HG03432 (cell line): ENCODE results near the gene RND2.

ENCODE experiments used
- ATAC-seq: cut with Tn5 transposase; IDR thresholded peaks from one replicate; pipeline ENCODE4 v1.9.1; 2021; ENCODE audit warnings: mild to moderate bottlenecking, moderate library complexity; ENCODE audit not compliant: unreplicated experiment

Gene RND2

DNA sequence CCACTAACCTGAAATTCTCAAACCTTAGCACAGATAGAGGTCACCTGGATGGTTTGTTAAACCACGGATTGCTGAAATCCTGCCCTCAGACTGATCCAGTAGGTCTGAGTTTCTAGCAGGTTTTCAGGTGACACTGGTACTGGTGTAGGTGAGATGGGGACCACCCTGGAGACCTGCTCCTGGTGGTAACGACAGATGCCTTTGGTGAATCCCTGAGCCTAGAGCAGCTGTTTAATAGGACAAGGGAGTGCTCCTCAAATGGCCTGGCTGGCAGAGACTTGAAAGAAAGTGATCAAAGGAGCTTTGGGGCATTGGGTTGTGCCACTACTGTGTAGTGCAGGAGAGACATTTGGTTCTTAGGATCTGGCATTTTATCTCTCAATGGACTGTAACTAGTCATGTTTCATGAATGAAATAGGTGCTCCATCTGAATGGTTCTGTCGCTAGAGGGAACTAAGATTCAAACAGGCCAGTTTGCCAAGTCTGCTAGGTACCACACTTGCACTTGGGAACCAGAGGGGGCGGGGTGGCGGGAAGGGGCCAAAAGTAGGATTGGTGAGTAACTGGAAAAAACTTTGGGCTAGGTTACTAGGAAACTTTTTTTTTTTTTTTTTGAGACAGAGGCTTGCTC, 21.4 kb upstream of the RND2 start:
- ATAC-seq: no peak

DNA sequence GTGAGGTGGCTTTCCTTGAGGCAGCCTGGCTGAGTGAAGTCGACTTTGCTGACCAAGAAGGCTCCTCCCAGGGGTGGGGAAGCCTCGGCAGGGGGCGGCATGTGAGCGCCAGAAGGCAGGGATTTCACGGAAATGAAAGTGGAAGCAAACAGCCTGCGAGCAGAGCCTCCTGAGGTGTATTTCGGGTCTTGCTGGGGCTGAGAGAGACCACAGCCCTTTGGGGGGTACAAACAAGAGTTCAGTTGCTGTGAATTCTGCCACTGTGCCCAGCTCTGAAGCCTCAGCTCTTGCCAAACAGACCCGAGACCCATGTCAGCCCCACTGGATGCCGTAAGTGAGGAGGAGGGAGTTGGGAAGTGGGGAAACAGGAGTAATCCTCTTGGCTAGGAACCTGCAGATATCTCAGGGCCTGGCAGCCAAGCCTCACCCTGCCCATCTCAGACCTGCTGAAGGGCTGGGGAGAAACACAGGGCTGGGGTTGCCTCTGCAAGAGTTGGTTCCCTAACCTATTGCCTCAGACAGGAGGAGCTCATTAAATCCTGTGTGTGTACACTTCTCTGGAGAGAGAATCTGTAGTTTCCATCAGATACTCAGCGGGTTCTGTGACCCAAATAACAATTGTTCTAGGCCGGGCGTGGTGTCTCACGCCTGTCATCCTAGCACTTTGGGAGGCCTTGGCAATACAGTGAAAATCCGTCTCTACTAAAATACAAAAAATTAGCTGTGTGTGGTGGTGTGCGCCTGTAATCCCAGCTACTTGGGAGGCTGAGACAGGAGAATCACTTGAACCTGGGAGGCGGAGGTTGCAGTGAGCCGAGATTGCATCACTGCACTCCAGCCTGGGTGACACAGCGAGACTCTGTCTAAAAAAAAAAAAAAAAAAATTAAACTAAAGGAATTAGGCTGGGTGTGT, 18.1 kb upstream of the RND2 start, which contains the start of gene IFI35:
Gene IFI35, plus strand, starts transcription at position 146 of the 913 bp plus-strand sequence. Its CDS starts 164 bp downstream, at position 310.
- ATAC-seq: peak; percentile 84

DNA sequence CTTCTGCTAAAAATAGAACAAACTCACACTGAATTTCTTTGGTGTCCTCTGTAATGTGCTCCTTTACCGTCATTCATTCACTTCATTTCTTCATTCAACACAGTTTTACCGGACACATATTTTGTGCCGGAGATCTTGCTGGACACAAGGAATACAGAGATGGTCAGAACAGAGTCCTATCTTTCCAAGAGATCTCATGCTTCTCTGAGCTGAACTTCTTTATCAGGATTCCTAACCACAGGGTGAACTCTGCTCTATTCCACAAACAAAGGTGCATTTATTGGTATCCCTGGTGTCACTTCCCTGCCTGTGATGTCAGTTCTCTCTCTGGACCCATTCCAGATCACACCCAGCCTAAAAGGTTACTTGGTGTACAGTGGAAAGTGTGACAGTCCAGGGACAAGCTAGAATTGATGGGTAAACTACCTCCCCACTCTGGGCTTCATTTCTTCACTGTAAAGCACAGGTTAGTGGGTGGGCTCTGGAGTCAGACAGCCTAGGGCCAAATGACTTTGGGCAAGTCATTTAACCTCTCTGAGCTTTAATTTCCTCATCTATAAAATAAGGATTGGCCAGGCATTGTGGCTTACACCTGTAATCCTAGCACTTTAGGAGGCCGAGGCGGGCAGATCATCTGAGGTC, 14.2 kb upstream of the RND2 start:
- ATAC-seq: no peak

DNA sequence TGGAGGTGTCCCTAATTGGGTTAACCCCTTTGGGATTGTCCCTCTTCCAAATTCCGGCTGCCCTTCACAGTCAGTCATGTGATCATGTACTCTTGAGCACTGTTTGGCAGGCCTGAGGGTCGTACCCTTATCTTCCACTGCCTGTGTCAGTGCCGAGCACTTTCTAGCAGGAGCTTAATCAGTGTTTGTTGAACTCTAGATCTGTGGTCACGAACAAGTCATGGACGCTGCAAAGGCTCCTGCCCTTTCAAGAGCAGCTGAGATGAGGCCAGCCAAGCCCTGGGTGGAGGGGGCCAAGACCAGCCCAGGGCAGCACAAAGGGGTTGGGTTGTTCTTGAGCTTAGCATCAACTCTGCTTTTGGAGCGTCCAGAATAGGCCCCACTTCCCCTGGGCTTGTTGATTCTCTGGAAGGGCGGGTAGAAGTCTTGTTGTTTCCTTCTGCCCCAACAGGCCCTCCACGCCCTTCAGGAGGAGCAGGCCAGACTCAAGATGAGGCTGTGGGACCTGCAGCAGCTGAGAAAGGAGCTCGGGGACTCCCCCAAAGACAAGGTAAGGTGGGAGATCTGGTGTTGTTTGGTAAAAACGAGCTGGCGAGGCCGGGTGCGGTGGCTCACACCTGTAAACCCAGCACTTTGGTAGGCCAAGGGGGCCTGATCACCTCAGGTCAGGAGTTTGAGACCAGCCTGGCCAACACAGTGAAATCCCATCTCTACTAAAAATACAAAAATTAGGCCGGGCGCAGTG, 13.1 kb upstream of the RND2 start:
- ATAC-seq: no peak

DNA sequence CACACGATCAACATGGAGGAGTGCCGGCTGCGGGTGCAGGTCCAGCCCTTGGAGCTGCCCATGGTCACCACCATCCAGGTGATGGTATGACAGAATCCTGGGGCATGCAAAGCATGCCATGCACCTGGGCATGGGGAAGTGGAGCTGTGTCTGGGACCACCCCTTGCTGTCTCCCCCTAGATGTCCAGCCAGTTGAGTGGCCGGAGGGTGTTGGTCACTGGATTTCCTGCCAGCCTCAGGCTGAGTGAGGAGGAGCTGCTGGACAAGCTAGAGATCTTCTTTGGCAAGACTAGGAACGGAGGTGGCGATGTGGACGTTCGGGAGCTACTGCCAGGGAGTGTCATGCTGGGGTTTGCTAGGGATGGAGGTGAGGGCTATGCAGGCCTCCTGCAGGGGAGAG, 11.7 kb upstream of the RND2 start:
- ATAC-seq: no peak

DNA sequence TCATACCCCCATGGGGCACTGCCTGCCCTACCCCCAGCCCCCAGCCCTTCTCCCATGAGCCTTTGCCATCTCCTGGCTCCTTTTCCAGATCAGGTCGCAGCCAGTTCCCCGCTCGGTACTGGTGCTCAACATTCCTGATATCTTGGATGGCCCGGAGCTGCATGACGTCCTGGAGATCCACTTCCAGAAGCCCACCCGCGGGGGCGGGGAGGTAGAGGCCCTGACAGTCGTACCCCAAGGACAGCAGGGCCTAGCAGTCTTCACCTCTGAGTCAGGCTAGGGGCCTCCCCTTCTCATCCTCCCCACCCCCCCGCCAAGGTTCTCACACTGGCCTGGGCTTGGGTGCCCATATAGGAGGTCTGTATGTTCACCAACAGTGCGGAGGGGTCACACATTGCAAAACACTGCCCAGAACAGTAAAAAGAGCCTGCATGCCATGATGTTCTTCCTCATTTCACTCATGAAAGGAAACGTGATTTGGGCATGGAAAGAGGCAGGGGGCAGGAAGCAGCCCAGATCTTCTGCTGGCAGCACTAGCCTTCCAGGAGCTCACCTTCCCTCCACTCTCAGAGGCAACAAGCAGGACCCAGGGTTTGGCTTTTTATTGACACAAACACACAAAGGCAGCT, 10.9 kb upstream of the RND2 start:
- no peak for ATAC-seq

DNA sequence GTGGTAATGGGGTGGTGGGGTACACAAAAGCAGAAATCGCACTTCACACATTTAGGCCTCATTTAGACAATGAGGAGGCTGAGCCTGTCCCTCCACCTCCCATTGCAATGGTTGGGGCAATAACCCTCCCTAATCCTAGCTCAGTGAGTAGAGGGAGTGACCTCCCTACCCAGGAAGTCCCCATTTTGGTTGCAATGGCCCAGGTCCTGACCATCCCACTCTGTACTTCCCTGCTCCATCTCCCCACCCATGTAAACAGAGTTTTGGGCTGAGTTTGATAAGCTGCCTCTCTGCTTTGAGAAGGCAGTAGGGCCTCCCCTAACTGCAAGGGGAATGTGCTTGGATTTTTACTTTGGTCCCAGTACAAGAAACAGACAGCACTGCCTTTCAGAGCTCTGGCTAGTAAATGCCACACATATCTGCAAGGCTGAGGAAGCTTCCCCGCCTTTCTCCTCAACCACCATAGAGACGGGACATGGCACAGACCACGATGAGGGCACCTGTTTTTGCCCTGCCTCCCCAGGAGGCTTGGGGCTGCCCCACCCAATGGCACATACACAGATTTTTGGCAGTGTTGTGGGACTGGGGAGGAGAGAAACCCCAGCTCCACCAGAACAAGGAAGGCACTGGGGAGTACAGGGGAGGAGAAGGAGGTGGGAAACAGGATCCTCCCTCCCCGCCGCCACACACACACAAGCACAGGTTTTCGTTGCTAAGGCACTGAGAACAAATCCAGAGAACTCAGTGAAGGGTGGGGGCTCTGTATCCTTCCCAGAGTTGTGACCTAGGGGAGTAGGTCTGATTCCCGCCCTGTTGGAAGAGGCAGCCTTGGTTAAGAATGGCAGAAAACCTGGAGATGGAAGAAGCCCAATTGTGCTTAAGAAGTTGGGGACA, 10.1 kb upstream of the RND2 start:
- ATAC-seq: no peak

DNA sequence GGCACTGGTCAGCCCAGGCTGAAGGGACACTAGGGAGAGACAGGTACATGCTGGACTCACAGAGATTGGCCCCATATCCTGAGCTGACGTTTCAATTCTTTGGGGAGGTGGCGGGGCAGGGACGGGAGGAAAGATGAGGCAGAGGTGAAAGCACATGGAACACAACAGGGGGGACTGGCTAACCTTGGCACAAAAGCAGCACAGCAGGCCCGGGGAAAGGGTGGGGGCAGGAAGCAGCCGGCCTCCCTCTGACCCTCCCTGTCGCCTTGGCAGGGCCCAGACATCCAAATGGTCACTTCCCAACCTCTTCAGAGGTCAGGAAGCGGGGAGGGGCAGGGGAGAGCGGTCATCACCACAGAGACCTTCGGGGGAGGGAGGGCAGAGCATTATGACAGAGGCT, 9.5 kb upstream of the RND2 start:
- no peak for ATAC-seq

DNA sequence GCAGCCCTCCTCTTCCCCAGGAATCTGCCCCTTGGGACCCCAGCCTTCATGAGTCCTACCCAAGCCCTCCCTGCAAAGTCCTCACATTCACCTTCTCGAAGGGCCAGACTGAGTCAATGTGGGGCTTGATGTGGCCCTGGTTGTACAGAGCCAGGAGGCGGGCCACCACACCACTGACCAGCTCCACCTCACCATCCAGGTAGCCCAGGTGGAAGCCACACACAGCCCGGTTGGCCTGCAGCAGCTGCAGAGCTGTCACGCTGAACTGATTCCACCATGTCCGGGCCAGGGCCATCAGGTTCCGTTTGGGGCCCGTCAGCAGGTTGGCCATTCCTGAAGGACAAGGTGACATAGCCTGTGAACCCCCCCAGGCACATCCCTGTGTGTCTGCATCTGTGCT, 8.8 kb upstream of the RND2 start:
- no peak for ATAC-seq

DNA sequence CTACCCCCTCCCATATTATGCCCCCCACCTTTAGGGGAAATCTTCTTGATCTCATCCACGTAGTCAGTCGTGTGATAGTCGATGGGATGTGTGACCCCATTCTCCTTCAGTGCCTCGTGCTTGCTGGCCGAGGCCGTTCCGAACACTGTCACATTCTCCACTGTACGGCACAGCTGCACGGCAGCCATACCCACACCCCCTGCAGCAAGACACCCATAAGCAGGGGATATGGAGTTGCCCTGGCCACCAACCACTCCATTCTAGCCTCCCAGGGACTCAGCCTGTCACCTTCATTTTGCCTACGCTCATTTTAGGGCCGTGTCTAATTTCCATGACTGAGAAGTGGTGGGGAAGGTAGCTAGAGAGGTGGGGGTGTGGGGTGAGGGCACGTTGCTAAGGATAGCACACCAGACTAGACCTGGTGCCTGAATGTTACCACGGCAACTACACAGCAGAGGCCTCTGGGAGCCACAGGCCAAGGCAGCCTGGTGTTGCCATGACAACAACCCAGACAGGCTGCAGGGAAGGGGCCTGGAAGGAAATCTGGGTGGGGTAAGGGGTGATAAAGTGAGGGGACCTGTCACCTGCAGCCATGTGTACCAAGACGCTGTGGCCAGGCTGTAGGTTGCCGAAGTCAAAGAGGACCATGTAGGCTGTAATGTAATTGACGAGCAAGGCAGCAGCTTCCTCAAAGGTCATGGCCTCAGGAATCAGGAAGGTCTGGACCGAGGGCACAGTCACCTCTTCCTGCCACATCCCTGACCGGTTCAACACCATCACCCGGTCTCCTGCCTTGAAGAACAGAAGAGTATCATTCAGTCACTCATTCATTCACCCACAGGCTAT, 6.8 kb upstream of the RND2 start:
- no peak for ATAC-seq

DNA sequence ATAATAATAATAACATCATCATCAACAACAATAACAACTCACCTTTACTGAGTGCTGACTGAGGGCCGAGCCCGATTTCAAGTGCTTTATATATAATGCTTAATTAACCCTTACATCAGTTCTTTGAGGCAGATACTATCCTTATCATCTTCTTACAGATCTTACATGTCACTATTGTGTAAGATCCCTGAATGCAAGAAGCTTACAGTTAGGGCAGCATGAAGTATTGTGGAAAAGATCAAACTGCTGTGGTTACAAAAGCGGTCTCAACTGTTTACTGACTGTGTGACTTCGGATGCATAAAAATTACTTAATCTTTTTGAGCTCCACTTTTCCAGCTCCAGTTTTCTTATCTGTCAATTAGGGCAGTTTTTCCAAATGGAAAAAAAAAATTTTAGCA, 6.1 kb upstream of the RND2 start:
- ATAC-seq: no peak

DNA sequence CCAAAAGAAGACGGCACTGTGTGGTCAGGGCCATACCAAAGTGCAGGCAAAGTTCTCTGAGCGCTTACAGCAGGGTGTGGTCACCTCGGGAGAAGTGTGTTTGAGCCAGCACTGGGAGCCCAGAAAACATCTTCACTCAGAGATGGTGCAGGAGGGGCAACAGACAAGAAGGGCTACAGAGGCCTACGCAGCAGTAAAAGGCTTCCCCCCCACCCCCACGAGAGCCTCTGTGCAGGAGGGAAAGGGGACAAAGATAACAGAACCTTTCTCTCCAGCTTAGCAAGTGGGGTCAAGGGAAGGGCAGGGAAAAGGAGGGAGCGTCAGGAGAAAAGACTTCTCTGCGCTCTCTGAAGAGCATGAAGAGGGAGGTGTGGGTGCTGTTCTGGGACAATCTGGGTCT, 5.6 kb upstream of the RND2 start:
- ATAC-seq: no peak

DNA sequence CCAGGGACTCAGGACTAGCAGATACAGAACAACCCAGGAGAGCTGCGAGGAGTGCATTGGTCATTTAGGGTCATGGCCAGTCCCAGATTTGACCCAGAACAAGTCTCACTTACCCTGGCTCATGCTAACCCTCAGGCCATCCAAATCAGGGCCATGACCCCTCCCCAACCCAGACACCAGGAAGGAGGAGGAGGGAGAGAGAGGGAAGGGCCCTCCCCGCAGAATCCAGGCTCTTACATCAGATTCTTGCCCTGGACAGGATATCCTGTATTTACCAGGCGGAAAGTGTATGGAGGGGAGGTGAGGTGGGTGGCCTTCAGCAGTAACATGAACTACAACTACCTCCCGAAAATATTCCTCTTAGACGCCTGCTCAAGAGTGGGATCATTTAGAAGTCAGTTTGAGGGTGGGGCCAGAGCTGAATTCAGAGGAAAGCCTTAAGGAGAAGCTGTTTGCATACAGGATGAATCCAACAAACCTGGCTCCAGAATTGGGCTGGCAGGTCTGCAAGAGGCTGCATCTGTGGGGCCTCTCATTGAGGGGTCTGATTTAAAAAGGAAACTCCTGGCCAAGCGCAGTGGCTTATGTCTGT, 4.9 kb upstream of the RND2 start:
- no peak for ATAC-seq

DNA sequence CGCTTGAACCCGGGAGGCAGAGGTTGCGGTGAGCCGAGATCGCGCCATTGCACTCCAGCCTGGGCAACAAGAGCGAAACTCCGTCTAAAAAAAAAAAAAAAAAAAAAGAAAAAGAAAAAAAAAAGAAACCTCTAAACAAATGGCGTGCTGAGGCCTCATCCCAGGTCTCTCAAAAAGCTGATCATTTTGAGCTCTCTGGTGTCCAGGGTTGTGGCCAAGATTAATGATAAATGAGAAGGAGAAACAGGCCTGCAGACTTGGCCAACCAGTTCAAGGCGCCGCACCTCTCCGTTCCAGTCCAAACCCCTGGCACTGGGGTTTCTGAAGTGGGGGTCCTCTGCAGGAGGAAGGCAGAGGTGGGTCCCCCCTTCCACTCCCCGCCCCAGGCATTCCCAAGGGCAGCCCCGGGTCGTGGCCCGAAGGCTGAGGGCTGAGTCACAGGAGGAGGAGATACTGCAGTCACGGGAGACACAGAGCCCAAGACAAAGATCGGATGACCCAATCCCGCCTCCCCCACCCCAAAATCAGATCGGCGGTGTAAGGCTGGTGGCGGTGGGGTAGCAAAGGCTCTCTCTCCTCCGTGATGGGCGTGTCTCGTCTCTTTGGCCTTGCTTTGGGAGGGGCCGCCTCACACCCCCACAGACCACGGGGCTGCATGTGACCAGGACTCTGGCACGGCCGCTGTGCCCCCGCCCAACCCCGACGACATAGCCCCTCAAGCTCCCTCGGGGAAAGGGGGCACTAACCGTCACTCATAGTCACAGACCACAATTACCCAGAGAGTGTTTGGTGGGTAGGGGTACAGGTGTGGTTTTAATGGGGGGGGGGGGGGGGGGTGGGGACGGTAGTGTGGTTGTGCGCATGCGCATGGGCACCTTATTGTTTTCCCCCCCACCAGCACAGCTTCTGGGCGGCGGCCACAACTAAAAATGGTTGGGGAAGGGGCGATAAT, 4.0 kb upstream of the RND2 start:
- ATAC-seq: no peak

DNA sequence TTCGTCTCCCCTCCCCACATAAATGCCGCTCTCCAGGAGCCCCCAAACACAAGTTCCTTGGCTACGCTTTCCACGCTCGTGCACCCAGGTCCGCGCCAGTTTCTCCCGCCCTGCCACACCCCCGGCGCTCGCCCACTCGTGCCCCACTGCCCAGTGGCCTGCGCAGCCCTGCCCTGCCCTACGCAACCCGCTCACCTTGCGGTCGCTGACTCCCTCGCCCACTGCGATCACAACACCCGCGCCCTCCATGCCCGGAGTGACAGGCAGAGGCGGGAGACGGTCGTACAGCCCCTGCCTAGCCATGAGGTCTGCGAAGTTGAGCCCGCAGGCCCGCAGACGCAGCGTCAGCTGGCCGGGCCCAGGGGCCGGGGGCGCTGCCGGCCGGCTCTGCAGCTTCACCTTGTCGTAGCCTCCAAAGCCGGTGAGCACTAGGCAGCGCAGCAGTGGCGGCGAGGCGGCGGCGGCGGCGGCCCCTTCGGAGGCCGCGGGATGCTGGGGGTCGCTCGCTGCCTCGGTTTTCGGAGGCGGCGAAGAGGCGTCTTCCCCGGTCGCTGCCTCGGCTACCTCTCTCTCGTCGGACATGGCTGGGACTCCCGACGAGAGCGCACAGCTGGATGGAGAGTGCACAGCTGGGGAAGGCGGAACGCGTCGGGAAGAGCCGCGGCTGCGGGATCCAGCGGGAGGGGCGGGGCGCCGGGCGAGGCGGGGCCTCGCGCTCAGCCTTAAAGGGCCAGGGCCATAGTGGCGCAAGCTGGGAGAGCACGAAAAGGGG, 3.1 kb upstream of the RND2 start, which contains the start of gene VAT1:
Gene VAT1, minus strand, starts transcription at position 645 of the 772 bp plus-strand sequence. Its CDS starts 63 bp downstream, at position 582.
- ATAC-seq: no peak

DNA sequence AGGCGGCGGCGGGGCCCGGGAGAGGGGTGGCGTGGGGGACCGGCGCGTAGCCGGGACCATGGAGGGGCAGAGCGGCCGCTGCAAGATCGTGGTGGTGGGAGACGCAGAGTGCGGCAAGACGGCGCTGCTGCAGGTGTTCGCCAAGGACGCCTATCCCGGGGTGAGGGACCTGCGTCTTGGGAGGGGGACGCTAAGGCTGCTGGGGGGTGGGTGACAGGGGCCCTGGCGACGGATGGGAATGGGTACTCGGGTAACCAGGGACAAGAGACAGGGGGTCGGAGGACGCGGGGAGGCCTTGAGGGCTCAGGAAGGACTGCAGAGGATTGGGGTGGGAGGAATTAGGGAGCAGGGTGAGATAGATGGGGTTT, 243 bp downstream of the RND2 start:
- ATAC-seq: no peak
